ENCODE measurements around the gene ATG9B. TPM values are rescaled to one million over a fixed set of nuclear protein-coding genes. Genes with fewer than 3 reads are reported as not detected.

The ATG9B gene
- total RNA-seq, 2 experiments from 2014 or later, result 2.3 to 3.4 TPM

- no peak for DNase-seq
- Mint-ChIP-seq H3K4me3 (peak overlapping the region; percentile 81), H3K4me1 (peaks cover 38% of the 10 kb centered on the region), H3K9me3 (ENCODE audit: low read depth) (no peaks in the 10 kb centered on the region), H3K27me3 (no peaks in the 10 kb centered on the region), H3K27ac (peak overlapping the region; percentile 90), H3K36me3 (no peaks in the 10 kb centered on the region)
- CTCF ChIA-PET, result interaction anchor here (0.7 to 7.5 kb wide), 16 partner anchors 9 to 237 kb away, joined by 3 to 76 read pairs (median 5); partner anchors contain the start of genes ATG9B and NOS3
- no peak for ATAC-seq
These were observed 16.8 kb downstream of the ATG9B start for GRCh38 chr7:151007469-151007898.

- no peak for DNase-seq
- no peak for ATAC-seq
- no peaks in the 10 kb centered on the region for H3K9me3 Mint-ChIP-seq (ENCODE audit: low read depth)
- CTCF ChIA-PET, result interaction anchor here (1.2 to 7.5 kb wide), 5 partner anchors 11 to 44 kb away, joined by 3 to 76 read pairs (median 18); no protein-coding TSS in a partner anchor
- H3K36me3 Mint-ChIP-seq, result no peaks in the 10 kb centered on the region
- H3K27ac Mint-ChIP-seq, result no peak overlapping the region
- H3K4me1 Mint-ChIP-seq, result peaks cover 31% of the 10 kb centered on the region
- H3K27me3 Mint-ChIP-seq, result no peaks in the 10 kb centered on the region
- no peak overlapping the region for H3K4me3 Mint-ChIP-seq
These were observed 17.5 kb downstream of the ATG9B start for GRCh38 chr7:151006590-151007300.

DNA sequence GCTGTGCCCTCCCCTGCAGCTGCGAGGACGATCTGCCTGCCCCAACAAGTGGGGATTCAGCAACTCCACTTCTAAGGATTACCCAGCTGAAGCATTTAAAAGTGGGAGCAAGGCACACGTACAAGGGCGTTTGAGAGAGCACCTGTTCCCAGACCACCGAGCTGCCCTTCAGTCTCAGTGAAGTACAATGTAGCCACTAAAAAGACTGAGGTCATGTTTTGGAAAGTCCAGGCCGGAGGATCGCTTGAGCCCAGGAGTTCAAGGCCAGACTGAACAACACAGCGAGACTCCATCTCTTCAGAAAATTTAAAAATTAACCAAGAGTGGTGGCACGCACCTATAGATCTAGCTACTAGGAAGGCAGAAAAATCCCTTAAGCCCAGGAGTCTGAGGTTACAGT lies 18.7 kb downstream of the ATG9B start:
- DNase-seq, result no peak
- Mint-ChIP-seq H3K4me1 (peaks cover 25% of the 10 kb centered on the region), H3K9me3 (ENCODE audit: low read depth) (no peaks in the 10 kb centered on the region), H3K27me3 (no peaks in the 10 kb centered on the region), H3K4me3 (no peak overlapping the region), H3K36me3 (no peaks in the 10 kb centered on the region), H3K27ac (no peak overlapping the region)
- no peak for ATAC-seq
- CTCF ChIA-PET, result interaction anchor here (0.8 to 7.5 kb wide), 5 partner anchors 9 to 31 kb away, joined by 3 to 76 read pairs (median 4); no protein-coding TSS in a partner anchor

GRCh38 chr7:151003572-151003971 lies 20.7 kb downstream of the ATG9B start:
- Mint-ChIP-seq H3K4me1 (peaks cover 16% of the 10 kb centered on the region), H3K27me3 (no peaks in the 10 kb centered on the region), H3K27ac (no peak overlapping the region), H3K4me3 (no peak overlapping the region), H3K9me3 (ENCODE audit: low read depth) (no peaks in the 10 kb centered on the region), H3K36me3 (no peaks in the 10 kb centered on the region)
- ATAC-seq (no peak), DNase-seq (no peak)
- CTCF ChIA-PET, result interaction anchor here (7.5 kb wide), 1 partner anchor 14 kb away, joined by 76 read pairs; no protein-coding TSS in a partner anchor

- no peaks in the 10 kb centered on the region for H3K36me3 Mint-ChIP-seq
- ATAC-seq (no peak), DNase-seq (no peak)
- no peaks in the 10 kb centered on the region for H3K27me3 Mint-ChIP-seq
- peaks cover 2% of the 10 kb centered on the region for H3K4me1 Mint-ChIP-seq
- H3K27ac Mint-ChIP-seq, result no peak overlapping the region
- CTCF ChIA-PET, result no interaction called here
- no peak overlapping the region for H3K4me3 Mint-ChIP-seq
- no peaks in the 10 kb centered on the region for H3K9me3 Mint-ChIP-seq (ENCODE audit: low read depth)
These were observed 22.7 kb downstream of the ATG9B start for GRCh38 chr7:151001546-151001945.

- peaks cover 2% of the 10 kb centered on the region for H3K4me1 Mint-ChIP-seq
- DNase-seq, result no peak
- no peak overlapping the region for H3K4me3 Mint-ChIP-seq
- CTCF ChIA-PET, result no interaction called here
- ATAC-seq, result no peak
- H3K27ac Mint-ChIP-seq, result no peak overlapping the region
- no peaks in the 10 kb centered on the region for H3K9me3 Mint-ChIP-seq (ENCODE audit: low read depth)
- no peaks in the 10 kb centered on the region for H3K27me3 Mint-ChIP-seq
- no peaks in the 10 kb centered on the region for H3K36me3 Mint-ChIP-seq
These were observed 23.3 kb downstream of the ATG9B start for GRCh38 chr7:151000897-151001495.

DNA sequence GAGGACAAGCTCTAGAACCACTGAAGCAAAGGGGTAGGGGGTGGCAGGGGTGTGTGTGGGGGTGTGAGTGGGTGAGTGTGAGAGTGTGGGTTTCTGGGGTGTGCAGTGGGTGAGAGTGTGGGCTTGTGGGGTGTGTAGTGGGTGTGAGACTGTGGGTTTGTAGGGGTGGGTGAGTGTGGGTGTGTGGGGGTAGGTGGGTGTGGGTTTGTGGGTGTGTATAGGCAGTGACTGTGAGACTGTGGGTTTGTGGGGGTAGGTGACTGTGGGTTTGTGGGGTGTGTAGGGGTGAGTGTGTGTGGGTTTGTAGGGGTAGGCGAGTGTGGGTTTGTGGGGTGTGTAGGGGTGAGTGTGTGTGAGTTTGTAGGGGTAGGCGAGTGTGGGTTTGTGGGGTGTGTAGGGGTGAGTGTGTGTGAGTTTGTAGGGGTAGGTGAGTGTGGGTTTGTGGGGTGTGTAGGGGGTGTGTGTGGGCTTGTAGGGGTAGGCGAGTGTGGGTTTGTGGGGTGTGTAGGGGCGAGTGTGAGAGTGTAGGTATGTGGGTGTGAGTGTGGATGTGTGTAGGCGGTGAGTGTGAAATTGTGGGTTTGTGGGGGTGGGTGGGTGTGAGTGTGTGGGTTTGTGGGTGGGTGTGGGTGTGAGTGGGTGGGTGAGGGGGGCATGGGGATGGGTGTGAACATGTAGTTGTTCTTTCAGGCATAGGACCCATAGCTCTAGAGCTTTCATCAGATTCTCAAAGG lies 24.6 kb downstream of the ATG9B start:
- CTCF ChIA-PET, result interaction anchor here (1.0 to 2.0 kb wide), 3 partner anchors 8 to 37 kb away, joined by 3 to 5 read pairs (median 3); no protein-coding TSS in a partner anchor

GRCh38 chr7:150999001-150999400 lies 25.3 kb downstream of the ATG9B start:
- peaks cover 4% of the 10 kb centered on the region for H3K4me1 Mint-ChIP-seq
- no peaks in the 10 kb centered on the region for H3K9me3 Mint-ChIP-seq (ENCODE audit: low read depth)
- no peaks in the 10 kb centered on the region for H3K36me3 Mint-ChIP-seq
- CTCF ChIA-PET, result interaction anchor here (1.0 to 2.0 kb wide), 3 partner anchors 9 to 111 kb away, joined by 3 to 5 read pairs (median 3); no protein-coding TSS in a partner anchor
- H3K27me3 Mint-ChIP-seq, result no peaks in the 10 kb centered on the region
- H3K27ac Mint-ChIP-seq, result no peak overlapping the region
- ATAC-seq (no peak), DNase-seq (no peak)
- H3K4me3 Mint-ChIP-seq, result no peak overlapping the region

More for the DNA sequence above, 24.6 kb downstream of the ATG9B start:
- peaks cover 2% of the 10 kb centered on the region for H3K4me1 Mint-ChIP-seq
- no peak overlapping the region for H3K27ac Mint-ChIP-seq
- no peak overlapping the region for H3K4me3 Mint-ChIP-seq
- no peaks in the 10 kb centered on the region for H3K36me3 Mint-ChIP-seq
- no peaks in the 10 kb centered on the region for H3K9me3 Mint-ChIP-seq (ENCODE audit: low read depth)
- H3K27me3 Mint-ChIP-seq, result no peaks in the 10 kb centered on the region
- DNase-seq, result no peak
- ATAC-seq, result no peak

GRCh38 chr7:150998341-150998740 lies 26.0 kb downstream of the ATG9B start:
- ATAC-seq (no peak), DNase-seq (no peak)
- Mint-ChIP-seq H3K4me1 (peaks cover 4% of the 10 kb centered on the region), H3K36me3 (no peaks in the 10 kb centered on the region), H3K9me3 (ENCODE audit: low read depth) (no peaks in the 10 kb centered on the region), H3K27me3 (no peaks in the 10 kb centered on the region), H3K4me3 (no peak overlapping the region), H3K27ac (no peak overlapping the region)
- CTCF ChIA-PET, result interaction anchor here (1.0 to 2.7 kb wide), 5 partner anchors 10 to 113 kb away, joined by 3 to 7 read pairs (median 3); no protein-coding TSS in a partner anchor

DNA sequence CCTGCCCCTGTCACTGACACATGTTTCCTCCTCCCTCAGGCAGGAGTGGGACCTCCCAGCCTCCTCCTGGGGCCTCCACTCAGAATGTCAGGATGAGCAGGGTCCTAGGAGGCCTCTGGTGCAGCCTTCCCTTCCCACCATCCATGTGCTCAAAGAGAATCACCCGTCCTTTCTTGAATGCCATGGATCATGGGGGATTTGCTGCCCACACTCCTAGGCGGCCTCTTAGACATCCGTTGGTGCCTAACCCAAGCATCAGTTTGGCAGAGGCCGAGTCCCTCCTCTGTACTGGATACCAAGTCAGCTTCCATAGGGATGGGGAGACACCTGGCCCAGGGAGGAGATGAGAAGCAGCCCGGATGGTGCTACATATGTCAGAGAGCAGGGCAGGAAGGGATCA lies 26.5 kb downstream of the ATG9B start:
- peaks cover 4% of the 10 kb centered on the region for H3K4me1 Mint-ChIP-seq
- CTCF ChIA-PET, result interaction anchor here (1.2 to 2.7 kb wide), 5 partner anchors 10 to 114 kb away, joined by 3 to 7 read pairs (median 3); no protein-coding TSS in a partner anchor
- no peaks in the 10 kb centered on the region for H3K27me3 Mint-ChIP-seq
- no peak for DNase-seq
- no peaks in the 10 kb centered on the region for H3K9me3 Mint-ChIP-seq (ENCODE audit: low read depth)
- no peak overlapping the region for H3K4me3 Mint-ChIP-seq
- H3K36me3 Mint-ChIP-seq, result no peaks in the 10 kb centered on the region
- no peak overlapping the region for H3K27ac Mint-ChIP-seq
- ATAC-seq, result no peak

- no peak for DNase-seq
- CTCF ChIA-PET, result interaction anchor here (0.7 to 2.7 kb wide), 4 partner anchors 13 to 124 kb away, joined by 3 to 7 read pairs (median 3); no protein-coding TSS in a partner anchor
- H3K4me1 Mint-ChIP-seq, result peaks cover 4% of the 10 kb centered on the region
- no peaks in the 10 kb centered on the region for H3K36me3 Mint-ChIP-seq
- H3K27me3 Mint-ChIP-seq, result no peaks in the 10 kb centered on the region
- H3K27ac Mint-ChIP-seq, result no peak overlapping the region
- no peaks in the 10 kb centered on the region for H3K9me3 Mint-ChIP-seq (ENCODE audit: low read depth)
- ATAC-seq, result no peak
- H3K4me3 Mint-ChIP-seq, result no peak overlapping the region
These were observed 27.2 kb downstream of the ATG9B start for GRCh38 chr7:150997075-150997511.

DNA sequence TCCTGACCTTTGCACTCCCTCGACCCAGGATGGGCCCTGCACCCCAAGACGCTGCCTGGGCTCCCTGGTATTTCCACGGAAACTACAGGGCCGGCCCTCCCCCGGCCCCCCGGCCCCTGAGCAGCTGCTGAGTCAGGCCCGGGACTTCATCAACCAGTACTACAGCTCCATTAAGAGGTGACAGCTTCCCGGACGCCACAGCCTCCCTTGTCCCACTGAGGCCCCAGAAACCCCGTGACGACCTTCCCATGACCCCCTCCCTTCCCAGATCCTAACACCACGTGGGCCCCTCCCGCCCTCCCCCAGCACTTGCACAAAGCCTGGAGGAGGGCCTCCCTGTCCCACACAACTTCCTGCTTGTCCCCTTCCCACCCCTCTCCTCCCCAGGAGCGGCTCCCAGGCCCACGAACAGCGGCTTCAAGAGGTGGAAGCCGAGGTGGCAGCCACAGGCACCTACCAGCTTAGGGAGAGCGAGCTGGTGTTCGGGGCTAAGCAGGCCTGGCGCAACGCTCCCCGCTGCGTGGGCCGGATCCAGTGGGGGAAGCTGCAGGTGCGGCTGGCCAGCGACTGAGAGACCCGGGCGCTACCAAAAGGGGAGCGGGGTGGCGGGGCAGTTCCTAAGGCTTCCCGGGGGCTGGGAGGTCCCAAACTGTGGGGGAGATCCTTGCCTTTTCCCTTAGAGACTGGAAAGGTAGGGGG lies 27.8 kb downstream of the ATG9B start:
- Mint-ChIP-seq H3K4me1 (peaks cover 4% of the 10 kb centered on the region), H3K27ac (no peak overlapping the region), H3K9me3 (ENCODE audit: low read depth) (no peaks in the 10 kb centered on the region), H3K27me3 (no peaks in the 10 kb centered on the region), H3K4me3 (no peak overlapping the region), H3K36me3 (no peaks in the 10 kb centered on the region)
- no peak for DNase-seq
- ATAC-seq, result no peak
- CTCF ChIA-PET, result interaction anchor here (0.7 to 2.7 kb wide), 3 partner anchors 14 to 124 kb away, joined by 3 to 7 read pairs (median 3); no protein-coding TSS in a partner anchor
